ENCODE data around the gene LPAR1.

The LPAR1 gene

GRCh38 chr9:111039231-111039906 lies 1.1 kb upstream of the LPAR1 start:
- H3K4me3 ChIP-seq (ENCODE audit: low read depth, low read length), result peak overlapping the region; percentile 75
- DNase-seq (ENCODE audit: low read depth), result no peak

GRCh38 chr9:111037708-111038330 lies 451 bp downstream of the LPAR1 start:
- peak overlapping the region; percentile 75 for H3K4me3 ChIP-seq (ENCODE audit: low read depth, low read length)
- no peak for DNase-seq (ENCODE audit: low read depth)

GRCh38 chr9:111037356-111037707 lies 938 bp downstream of the LPAR1 start:
- H3K4me3 ChIP-seq (ENCODE audit: low read depth, low read length), result peak overlapping the region; percentile 75
- DNase-seq (ENCODE audit: low read depth), result no peak

- peak overlapping the region; percentile 75 for H3K4me3 ChIP-seq (ENCODE audit: low read depth, low read length)
- no peak for DNase-seq (ENCODE audit: low read depth)
Observed at GRCh38 chr9:111036946-111037345, 1.3 kb downstream of the LPAR1 start.

- no peak for DNase-seq (ENCODE audit: low read depth)
- peak overlapping the region; percentile 75 for H3K4me3 ChIP-seq (ENCODE audit: low read depth, low read length)
Observed at GRCh38 chr9:111036429-111036789, 1.9 kb downstream of the LPAR1 start.

GRCh38 chr9:111035543-111036428 lies 2.5 kb downstream of the LPAR1 start:
- H3K4me3 ChIP-seq (ENCODE audit: low read depth, low read length), result peak overlapping the region; percentile 75
- DNase-seq (ENCODE audit: low read depth), result no peak

GRCh38 chr9:111034898-111035539 lies 3.3 kb downstream of the LPAR1 start:
- no peak for DNase-seq (ENCODE audit: low read depth)
- H3K4me3 ChIP-seq (ENCODE audit: low read depth, low read length), result peak overlapping the region; percentile 15

GRCh38 chr9:111034170-111034897 lies 3.9 kb downstream of the LPAR1 start:
- no peak for DNase-seq (ENCODE audit: low read depth)
- no peak overlapping the region for H3K4me3 ChIP-seq (ENCODE audit: low read depth, low read length)

- no peak overlapping the region for H3K4me3 ChIP-seq (ENCODE audit: low read depth, low read length)
- no peak for DNase-seq (ENCODE audit: low read depth)
Observed at GRCh38 chr9:111030492-111030891, 7.8 kb downstream of the LPAR1 start.

GRCh38 chr9:111029260-111029659 lies 9.0 kb downstream of the LPAR1 start:
- H3K4me3 ChIP-seq (ENCODE audit: low read depth, low read length), result no peak overlapping the region
- no peak for DNase-seq (ENCODE audit: low read depth)

- no peak for DNase-seq (ENCODE audit: low read depth)
- no peak overlapping the region for H3K4me3 ChIP-seq (ENCODE audit: low read depth, low read length)
Observed at GRCh38 chr9:111027798-111028197, 10.5 kb downstream of the LPAR1 start.

- H3K4me3 ChIP-seq (ENCODE audit: low read depth, low read length), result no peak overlapping the region
- DNase-seq (ENCODE audit: low read depth), result no peak
Observed at GRCh38 chr9:111023128-111023527, 15.1 kb downstream of the LPAR1 start.

- DNase-seq (ENCODE audit: low read depth), result no peak
- H3K4me3 ChIP-seq (ENCODE audit: low read depth, low read length), result no peak overlapping the region
Observed at GRCh38 chr9:111020594-111020993, 17.7 kb downstream of the LPAR1 start.

GRCh38 chr9:111016426-111017045 lies 21.7 kb downstream of the LPAR1 start:
- no peak for DNase-seq (ENCODE audit: low read depth)
- H3K4me3 ChIP-seq (ENCODE audit: low read depth, low read length), result no peak overlapping the region

- DNase-seq (ENCODE audit: low read depth), result no peak
- no peak overlapping the region for H3K4me3 ChIP-seq (ENCODE audit: low read depth, low read length)
Observed at GRCh38 chr9:111016016-111016415, 22.3 kb downstream of the LPAR1 start.

GRCh38 chr9:111013707-111014106 lies 24.6 kb downstream of the LPAR1 start:
- no peak for DNase-seq (ENCODE audit: low read depth)
- no peak overlapping the region for H3K4me3 ChIP-seq (ENCODE audit: low read depth, low read length)

- no peak for DNase-seq (ENCODE audit: low read depth)
- no peak overlapping the region for H3K4me3 ChIP-seq (ENCODE audit: low read depth, low read length)
Observed at GRCh38 chr9:111013250-111013649, 25.0 kb downstream of the LPAR1 start.

- H3K4me3 ChIP-seq (ENCODE audit: low read depth, low read length), result no peak overlapping the region
- no peak for DNase-seq (ENCODE audit: low read depth)
Observed at GRCh38 chr9:111008158-111009075, 29.9 kb downstream of the LPAR1 start.
